ENCODE measurements around the gene MISFA.
"Not testable (repeated sequence)": the region's sequence is repeated elsewhere in the genome, so short reads cannot be mapped to it uniquely, and the experiment has no call there.

Gene MISFA

GRCh38 chr11:18618342-18619025 lies 18.9 kb downstream of the MISFA start:
- no peak for DNase-seq

DNA sequence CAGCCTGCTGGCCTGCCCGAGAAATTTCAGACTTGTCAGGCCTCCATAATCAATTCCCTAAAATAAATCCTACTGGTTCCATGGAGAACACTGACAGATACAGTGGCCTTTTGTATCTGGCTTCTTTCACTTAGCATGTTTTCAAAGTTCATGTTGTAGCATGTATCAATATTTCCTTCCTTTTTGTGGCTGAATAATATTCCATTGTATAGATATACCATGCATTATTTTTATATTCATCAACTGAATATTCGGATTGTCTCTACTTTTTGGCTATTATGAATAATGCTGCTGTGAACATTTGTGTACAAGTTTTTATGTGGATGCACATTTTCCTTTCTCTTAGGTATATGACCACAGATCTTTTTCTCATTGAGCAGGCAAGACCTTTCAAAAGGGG lies 24.1 kb downstream of the MISFA start:
- no peak for DNase-seq

DNA sequence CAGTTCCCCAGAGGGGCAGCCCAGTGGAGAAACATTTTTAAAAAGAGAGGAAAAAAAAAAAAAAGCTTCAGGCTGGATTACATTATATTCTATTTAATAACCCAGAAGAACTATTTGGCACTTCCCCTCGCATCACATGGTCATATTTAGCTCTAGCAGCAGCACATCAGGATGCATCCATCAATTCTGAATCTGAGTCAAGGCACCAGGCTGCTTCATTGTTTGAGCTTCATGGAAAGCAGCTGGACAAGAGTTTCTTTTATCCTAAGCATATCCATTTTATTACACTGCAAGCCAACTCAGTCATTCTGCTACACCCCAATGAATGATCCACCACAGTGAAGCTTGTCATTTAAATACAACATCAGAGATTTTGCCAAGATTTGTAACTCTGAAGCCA lies 24.6 kb downstream of the MISFA start:
- no peak for DNase-seq

GRCh38 chr11:18632841-18633240 lies 33.3 kb downstream of the MISFA start:
- no peak for DNase-seq

- DNase-seq: no peak
These were observed 33.9 kb downstream of the MISFA start for GRCh38 chr11:18633256-18634139.

DNA sequence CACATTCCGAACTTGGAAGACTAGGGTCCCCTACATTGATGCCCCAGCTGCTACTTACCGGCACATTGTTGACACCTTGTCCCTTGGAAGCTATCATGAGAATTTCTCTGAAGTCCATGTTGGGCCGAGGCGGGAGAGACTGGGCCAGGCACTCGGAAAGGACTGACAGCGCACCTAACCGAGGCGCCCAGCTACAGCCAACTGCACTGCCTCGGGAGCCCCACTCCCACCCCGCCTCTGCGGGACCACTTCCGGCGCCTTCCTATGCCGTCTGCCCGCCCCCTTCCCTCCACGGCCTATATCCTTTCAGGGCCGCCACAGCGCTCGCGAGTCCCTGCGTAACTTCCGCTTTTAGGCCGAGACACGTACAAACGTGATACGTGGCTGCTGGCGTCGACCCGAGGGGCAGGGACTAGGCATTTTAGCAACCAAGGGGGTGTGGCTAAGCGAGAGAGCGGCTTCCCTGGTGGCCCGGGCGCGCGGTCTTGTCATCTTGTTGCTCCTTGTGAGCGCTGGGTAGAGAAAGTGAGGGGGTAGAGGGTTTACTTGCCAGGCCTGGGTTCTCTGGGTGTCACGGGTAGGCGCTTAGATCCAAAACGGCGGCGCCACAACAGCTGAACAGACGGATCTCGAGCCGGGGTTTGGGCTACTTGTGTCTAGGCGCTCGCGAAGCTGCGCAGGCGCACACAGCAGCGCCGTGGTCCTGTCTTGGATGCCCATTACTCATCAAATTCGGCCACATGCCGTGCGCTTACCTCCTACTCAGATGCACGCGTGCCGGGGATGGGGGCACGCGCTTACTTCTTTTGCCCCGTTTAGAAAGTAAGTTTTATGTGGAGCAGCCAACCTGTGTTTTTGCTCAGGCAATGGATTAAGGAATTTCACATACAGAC lies 34.8 kb downstream of the MISFA start, which contains the start of gene SPTY2D1:
TSS of gene SPTY2D1 (minus strand) at position 203 of the 893 bp plus-strand sequence. CDS start at position 118, 85 bp downstream.
- DNase-seq: peak; percentile 88

DNA sequence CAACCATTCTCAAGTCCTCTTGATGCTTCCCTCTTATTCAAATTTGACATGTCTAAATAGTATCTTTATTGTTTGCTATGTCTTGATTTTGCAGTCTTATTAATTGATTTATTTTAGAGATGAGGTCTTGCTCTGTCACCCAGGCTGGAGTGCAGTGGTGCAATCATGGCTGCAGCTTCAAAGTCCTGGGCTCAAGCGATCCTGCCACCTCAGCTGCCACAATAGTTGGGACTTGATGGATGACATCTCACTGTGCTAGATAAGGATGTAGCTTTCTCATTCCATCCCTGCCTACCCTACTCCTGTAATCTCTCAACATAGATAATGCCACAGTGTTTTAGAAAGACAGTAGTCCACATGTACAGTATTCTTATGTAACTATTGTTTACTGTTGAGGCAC lies 42.1 kb downstream of the MISFA start:
- no peak for DNase-seq

- DNase-seq: not testable (repeated sequence)
These were observed 43.4 kb downstream of the MISFA start for GRCh38 chr11:18643034-18643433.

- DNase-seq: no peak
These were observed 50.8 kb downstream of the MISFA start for GRCh38 chr11:18650353-18650752.

GRCh38 chr11:18650859-18651557 lies 51.4 kb downstream of the MISFA start:
- no peak for DNase-seq

Data from NCI-H2029 treated with DMSO at 0.1 percent for 48 hours (cell line).